ENCODE measurements around the gene ADAMTS16. TPM values are rescaled to one million over a fixed set of nuclear protein-coding genes. Genes with fewer than 3 reads are reported as not detected.

The ADAMTS16 gene
- total RNA-seq, 2 experiments from 2014 or later = not detected

DNA sequence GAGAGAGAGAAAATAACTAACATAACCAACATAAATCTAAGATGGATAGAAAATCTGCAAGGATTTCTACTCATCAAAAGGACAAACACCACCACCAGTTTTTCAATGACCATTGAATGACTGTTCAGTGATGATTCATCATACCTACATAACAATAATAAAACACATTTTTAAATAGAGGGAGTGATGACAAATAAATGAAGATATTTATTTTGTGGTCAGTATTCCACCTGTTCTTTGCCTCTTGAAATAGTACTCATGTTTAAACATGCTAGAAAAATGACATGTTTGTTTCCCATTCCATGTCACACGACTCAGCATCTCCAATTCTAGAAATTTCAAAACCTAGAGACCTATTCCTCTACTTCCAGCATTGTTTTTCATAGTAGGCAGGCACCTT, 34.6 kb upstream of the ADAMTS16 start:
- Mint-ChIP-seq H3K9me3 (peaks cover 4% of the 10 kb centered on the region), H3K36me3 (ENCODE audit: low read depth) (no peaks in the 10 kb centered on the region), H3K27ac (no peak overlapping the region), H3K27me3 (no peaks in the 10 kb centered on the region), H3K4me1 (ENCODE audit: low read depth) (no peaks in the 10 kb centered on the region), H3K4me3 (no peak overlapping the region)
- H3K4me3 ChIP-seq (ENCODE audit: low read length) = no peak overlapping the region
- H3K4me1 ChIP-seq (ENCODE audit: insufficient read depth, low read length) = no peaks in the 10 kb centered on the region
- H3K27ac ChIP-seq (ENCODE audit: low read depth in 1 of 2, low read length in 2 of 2) = no peak overlapping the region
- no peak for DNase-seq
- no peaks in the 10 kb centered on the region for H3K36me3 ChIP-seq (ENCODE audit: insufficient read depth, low read length)
- ChIA-PET CTCF (no interaction called here), POLR2A (no interaction called here)
- ATAC-seq (ENCODE audit: poor library complexity) = no peak
- intact Hi-C loops (cut with DNase I, micrococcal nuclease) = no loop called here
- TF ChIP-seq CTCF (IDR thresholded peaks at IDR 0.05) = no peak
- H3K27me3 ChIP-seq (ENCODE audit: control insufficient read depth in 1 of 2, insufficient read depth in 2 of 2, low read length in 2 of 2) = no peaks in the 10 kb centered on the region
- H3K9me3 ChIP-seq (ENCODE audit: control insufficient read depth in 1 of 2, insufficient read depth in 1 of 2, low read length in 2 of 2) = peaks cover 0 to 5% of the 10 kb centered on the region in 2 experiments

DNA sequence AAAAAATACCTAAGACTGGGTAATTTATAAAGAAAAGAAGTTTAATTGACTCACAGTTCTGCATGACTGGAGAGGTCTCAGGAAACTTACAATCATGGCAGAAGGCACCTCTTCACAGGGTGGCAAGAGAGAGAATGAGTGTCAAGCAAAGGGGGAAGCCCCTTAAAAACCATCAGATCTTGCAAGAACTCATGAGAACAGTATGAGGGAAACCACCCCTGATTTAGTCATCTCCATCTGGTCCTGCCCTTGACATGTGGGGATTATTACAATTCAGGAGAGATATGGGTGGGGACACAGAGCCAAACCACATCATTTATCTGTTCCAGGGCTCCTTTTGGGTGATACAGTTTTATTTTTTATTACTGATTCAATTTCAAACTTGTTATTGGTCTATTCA, 23.2 kb upstream of the ADAMTS16 start:
- ChIA-PET POLR2A (no interaction called here), CTCF (no interaction called here)
- Mint-ChIP-seq H3K9me3 (peaks cover 14% of the 10 kb centered on the region), H3K27ac (no peak overlapping the region), H3K27me3 (no peaks in the 10 kb centered on the region), H3K36me3 (ENCODE audit: low read depth) (no peaks in the 10 kb centered on the region), H3K4me1 (ENCODE audit: low read depth) (no peaks in the 10 kb centered on the region), H3K4me3 (no peak overlapping the region)
- Histone ChIP-seq H3K36me3 (ENCODE audit: insufficient read depth, low read length) (no peaks in the 10 kb centered on the region), H3K4me3 (ENCODE audit: low read length) (no peak overlapping the region), H3K27me3 (ENCODE audit: control insufficient read depth in 1 of 2, insufficient read depth in 2 of 2, low read length in 2 of 2) (no peaks in the 10 kb centered on the region), H3K27ac (ENCODE audit: low read depth in 1 of 2, low read length in 2 of 2) (no peak overlapping the region), H3K4me1 (ENCODE audit: insufficient read depth, low read length) (no peaks in the 10 kb centered on the region), H3K9me3 (ENCODE audit: control insufficient read depth in 1 of 2, insufficient read depth in 1 of 2, low read length in 2 of 2) (peaks cover 0 to 12% of the 10 kb centered on the region in 2 experiments)
- intact Hi-C loops (cut with DNase I, micrococcal nuclease) = no loop called here
- no peak for TF ChIP-seq CTCF (IDR thresholded peaks at IDR 0.05)
- DNase-seq (no peak), ATAC-seq (ENCODE audit: poor library complexity) (no peak)

DNA sequence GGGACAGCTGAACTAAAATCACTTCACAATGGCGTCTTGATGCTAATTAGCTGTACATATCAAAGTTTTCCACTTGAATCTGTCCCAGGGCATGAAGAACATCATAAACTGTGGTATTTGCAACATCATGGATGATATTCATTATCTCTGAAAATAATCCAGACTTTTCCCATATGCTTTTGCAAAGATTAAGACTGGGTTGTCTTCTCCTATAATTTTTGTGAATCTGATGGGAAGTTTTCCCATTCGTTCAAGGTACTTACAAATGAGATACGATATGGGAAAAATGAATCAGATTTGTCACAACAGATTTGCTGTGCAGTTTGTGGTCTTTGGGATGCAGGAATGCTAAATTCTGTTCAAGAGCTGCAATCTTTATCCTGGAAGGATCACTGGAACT, 17.4 kb upstream of the ADAMTS16 start:
- no peaks in the 10 kb centered on the region for H3K4me1 Mint-ChIP-seq (ENCODE audit: low read depth)
- Histone ChIP-seq H3K27ac (ENCODE audit: low read depth in 1 of 2, low read length in 2 of 2) (no peak overlapping the region), H3K27me3 (ENCODE audit: control insufficient read depth in 1 of 2, insufficient read depth in 2 of 2, low read length in 2 of 2) (no peaks in the 10 kb centered on the region), H3K9me3 (ENCODE audit: control insufficient read depth in 1 of 2, insufficient read depth in 1 of 2, low read length in 2 of 2) (peaks cover 0 to 12% of the 10 kb centered on the region in 2 experiments), H3K36me3 (ENCODE audit: insufficient read depth, low read length) (no peaks in the 10 kb centered on the region), H3K4me1 (ENCODE audit: insufficient read depth, low read length) (no peaks in the 10 kb centered on the region), H3K4me3 (ENCODE audit: low read length) (no peak overlapping the region)
- TF ChIP-seq CTCF (IDR thresholded peaks at IDR 0.05) = no peak
- peaks cover 7% of the 10 kb centered on the region for H3K27me3 Mint-ChIP-seq
- ChIA-PET CTCF (no interaction called here), POLR2A (no interaction called here)
- DNase-seq (no peak), ATAC-seq (ENCODE audit: poor library complexity) (no peak)
- H3K9me3 Mint-ChIP-seq = peaks cover 10% of the 10 kb centered on the region
- no peaks in the 10 kb centered on the region for H3K36me3 Mint-ChIP-seq (ENCODE audit: low read depth)
- intact Hi-C loops (cut with DNase I, micrococcal nuclease) = no loop called here
- no peak overlapping the region for H3K4me3 Mint-ChIP-seq
- no peak overlapping the region for H3K27ac Mint-ChIP-seq

Measured in CD4-positive, alpha-beta T cell (primary cell).